Upper lobe of left lung (tissue), 4 donors: ENCODE results near the gene RBSN.

Experiments used
- POLR2A ChIP-seq, 4 donors: fragments of 450-650 bp; IDR thresholded peaks; one replicate each; pipeline ENCODE4 v1.5.1; 2016 to 2017; ENCODE audit warnings: antibody characterized with exemption in 4 of 4, mild to moderate bottlenecking in 2 of 4
- TF ChIP-seq, protein P1 (sequence below), 6 experiments: fragments of 450-650 bp in 4 of 6; fragments of 200-600 bp in 2 of 6; sonication (generic) in 2 of 6; IDR thresholded peaks; one replicate each; pipeline ENCODE4 v1.5.1; 2016 to 2019; ENCODE audit warnings: antibody characterized with exemption in 6 of 6

DNA sequence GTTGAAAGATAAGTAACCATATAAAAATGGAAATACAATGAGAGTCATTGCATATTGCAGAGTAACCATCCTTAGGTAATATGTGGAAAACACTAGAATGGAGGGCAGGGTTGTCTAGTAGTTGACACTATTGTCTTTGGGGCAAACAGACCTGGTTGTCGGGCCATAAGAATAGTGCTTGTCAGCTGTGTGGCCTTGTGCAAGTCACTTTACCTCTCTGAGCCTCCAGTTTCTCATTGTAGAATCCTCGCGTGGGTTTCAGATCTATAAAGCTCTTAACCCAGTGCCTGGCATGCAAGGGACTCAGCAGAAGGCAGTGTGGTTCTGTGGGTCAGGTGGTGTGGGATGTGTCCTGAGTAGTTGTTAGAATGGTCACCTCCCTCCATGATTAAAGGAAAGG is 65.8 kb downstream of the RBSN start:
- TF ChIP-seq, protein P1, sequence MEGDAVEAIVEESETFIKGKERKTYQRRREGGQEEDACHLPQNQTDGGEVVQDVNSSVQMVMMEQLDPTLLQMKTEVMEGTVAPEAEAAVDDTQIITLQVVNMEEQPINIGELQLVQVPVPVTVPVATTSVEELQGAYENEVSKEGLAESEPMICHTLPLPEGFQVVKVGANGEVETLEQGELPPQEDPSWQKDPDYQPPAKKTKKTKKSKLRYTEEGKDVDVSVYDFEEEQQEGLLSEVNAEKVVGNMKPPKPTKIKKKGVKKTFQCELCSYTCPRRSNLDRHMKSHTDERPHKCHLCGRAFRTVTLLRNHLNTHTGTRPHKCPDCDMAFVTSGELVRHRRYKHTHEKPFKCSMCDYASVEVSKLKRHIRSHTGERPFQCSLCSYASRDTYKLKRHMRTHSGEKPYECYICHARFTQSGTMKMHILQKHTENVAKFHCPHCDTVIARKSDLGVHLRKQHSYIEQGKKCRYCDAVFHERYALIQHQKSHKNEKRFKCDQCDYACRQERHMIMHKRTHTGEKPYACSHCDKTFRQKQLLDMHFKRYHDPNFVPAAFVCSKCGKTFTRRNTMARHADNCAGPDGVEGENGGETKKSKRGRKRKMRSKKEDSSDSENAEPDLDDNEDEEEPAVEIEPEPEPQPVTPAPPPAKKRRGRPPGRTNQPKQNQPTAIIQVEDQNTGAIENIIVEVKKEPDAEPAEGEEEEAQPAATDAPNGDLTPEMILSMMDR (IDR thresholded peaks at IDR 0.05): no peak
- TF ChIP-seq POLR2A (IDR thresholded peaks at IDR 0.05): no peak
